ENCODE results near the gene MCC.
A peak's percentile ranks its signal among the peaks of the same experiment; 100 is the strongest.
"Not testable (repeated sequence)": the region's sequence is repeated elsewhere in the genome, so short reads cannot be mapped to it uniquely, and the experiment has no call there.

The MCC gene

DNA sequence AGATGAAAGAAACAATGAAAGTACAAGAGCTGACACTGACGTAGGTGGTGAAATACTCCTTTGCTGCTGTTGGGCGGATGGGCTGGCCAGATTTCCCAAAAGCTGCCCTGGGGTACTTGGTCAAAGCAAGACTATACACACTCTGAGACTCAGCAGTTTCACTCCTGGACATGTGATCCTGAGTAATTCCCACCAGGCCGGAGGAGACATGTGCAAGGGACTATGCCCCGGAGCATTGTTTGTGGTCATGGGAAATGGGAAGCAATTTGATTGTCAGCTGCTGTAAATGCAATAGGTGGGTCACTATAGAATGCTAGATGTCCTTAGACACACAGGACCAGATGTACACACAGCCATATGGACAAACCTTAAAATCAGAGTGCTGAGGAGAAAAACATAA, 395.6 kb downstream of the MCC start:
- no peak for DNase-seq

DNA sequence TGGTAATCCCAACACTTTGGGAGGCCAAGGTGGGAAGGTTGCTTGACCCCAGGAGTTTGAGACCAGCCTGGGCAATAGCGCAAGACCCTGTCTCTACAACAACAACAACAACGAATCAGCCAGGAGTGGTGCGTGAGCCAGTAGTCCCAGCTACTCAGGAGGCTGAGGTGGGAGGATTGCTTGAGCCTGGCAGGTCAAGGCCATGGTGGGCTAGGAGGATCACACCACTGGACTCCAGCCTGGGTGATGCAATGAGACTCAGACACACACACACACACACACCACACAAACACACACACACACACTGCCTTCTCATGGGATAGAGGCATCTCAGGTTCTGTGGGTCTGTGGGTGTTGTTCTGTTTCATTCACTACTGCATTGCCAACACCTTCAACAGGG, 396.6 kb downstream of the MCC start:
- DNase-seq = no peak

GRCh38 chr5:113090336-113091106, 397.7 kb downstream of the MCC start:
- no peak for DNase-seq

DNA sequence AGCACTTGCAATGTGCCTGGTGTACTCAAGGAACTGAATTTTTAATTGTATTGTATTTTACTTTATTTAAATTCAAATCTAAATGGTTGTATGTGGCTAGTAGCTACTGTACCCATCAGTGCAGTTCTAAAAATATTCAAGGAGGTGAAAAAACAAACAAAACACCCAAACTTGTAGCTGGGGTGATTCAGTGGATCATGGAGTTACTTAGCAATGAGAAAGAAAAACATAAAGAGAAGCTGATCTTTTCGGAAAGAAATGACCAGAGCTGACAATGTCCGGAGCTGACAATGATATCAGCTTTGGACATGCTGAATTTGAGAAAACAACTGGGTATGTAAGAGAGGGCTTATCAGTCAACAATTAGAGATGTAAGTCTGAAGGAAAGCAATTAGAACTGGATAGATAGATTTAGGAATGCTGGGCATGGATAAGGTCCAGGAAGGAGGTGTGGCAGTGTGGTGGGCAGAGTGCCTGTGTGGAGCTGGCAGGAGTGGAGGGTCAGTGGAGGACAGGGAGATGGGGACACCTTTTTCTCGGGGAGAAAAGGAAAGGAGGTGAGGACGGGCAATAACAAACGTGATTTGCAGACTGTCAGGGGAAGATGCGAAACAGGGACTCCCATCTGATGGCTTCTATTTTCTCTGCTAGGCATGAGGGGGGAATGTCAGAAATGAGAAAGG, 398.5 kb downstream of the MCC start:
- DNase-seq = no peak

DNA sequence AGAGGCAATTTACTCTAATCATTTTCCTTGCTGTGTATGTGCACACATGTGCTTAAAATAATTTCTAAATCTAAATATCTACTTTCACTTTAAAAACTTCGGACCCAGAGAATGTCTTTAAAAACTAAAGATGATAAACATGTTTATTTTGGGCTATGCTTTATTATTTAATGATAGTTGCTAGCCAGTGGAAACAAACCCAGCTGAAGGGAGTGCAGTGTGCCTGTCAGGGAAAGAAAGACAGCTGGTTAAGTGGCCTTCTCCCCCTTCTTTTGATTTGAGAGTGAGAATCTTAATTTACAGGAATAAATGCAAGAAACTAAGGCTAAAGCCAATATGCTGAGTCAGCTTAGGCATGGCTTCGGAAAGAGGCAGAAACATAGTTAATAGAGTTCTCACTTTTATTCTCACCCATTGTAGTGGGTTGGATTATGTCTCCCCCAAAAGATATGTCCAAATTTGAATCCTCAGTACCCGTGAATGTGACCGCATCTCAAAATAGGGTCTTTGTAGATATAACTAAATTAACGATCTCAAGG, 400.2 kb downstream of the MCC start:
- no peak for DNase-seq

DNA sequence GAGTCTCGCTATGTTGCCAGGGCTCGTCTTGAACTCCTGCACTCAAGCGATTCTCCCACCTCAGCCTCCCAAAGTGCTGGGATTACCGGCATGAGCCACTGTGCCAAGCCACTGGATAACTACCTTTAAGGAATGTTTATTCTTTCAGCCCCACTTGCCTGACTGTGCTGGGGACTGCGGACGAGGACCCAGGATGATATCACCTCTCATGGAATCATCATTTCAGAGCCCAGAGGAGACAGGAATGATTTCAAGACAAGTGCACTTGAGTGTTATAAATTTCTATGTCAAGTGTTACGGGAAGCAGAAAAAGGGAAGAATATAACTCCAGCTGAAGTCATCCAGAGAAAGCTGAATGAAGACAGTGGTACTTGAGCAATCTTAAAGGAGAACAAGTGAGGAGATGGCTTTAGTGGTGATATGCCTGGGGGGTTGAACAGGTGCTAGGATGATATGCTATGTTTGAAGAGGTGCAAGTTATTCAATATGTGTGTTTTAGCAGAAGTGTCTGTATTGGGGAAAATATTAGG, 402.3 kb downstream of the MCC start:
- no peak for DNase-seq

DNA sequence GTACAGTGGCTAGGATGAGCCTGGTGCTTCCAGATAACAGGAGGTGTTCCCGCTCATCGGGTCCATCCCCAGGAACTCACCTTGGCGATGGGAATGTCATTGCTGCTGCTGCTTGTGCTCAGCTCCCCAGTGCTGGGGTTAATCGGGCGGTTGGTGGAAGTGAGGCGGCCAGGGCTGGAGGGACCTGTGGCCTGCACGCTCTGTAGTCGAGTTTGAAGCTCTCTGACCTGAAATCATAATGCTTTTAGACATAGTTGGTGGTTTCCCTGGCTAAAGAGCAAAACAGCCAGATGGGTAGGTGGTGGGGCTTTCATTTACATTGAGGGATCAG, 403.2 kb downstream of the MCC start:
- DNase-seq = no peak

DNA sequence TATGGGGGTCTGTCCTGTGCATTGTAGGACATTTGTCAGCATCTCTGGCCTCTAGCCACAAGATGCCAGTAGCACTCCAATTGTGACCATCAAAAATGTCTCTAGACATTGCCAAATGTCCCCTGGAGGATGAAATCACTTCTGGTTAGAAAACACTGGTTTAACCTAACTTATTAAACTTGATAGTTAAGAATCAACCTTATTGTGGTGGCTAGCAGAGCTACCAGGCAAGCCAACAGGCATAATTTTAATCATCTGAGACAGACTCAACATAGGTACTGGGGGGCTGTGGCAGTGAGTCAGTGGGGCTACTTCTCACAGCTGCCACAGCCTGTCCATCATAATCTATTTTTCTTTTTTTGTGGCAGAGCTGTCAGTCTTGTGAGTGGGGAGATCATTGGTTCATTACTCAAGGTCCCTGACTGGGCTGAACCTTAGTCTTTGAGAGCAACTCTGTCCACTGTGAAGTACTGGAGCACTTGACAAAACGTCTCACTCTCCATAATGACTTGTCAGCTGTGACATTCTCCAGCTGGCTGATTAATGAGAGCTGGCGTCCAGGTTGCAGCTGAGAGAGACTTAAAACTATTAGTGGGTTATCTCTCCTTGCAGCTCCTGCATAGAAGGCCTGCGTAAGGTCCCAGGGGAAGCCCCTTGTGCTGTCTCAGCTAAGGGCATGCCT, 403.7 kb downstream of the MCC start:
- no peak for DNase-seq

GRCh38 chr5:113083481-113083880, 404.8 kb downstream of the MCC start:
- no peak for DNase-seq

GRCh38 chr5:113082547-113082905, 405.7 kb downstream of the MCC start:
- no peak for DNase-seq

DNA sequence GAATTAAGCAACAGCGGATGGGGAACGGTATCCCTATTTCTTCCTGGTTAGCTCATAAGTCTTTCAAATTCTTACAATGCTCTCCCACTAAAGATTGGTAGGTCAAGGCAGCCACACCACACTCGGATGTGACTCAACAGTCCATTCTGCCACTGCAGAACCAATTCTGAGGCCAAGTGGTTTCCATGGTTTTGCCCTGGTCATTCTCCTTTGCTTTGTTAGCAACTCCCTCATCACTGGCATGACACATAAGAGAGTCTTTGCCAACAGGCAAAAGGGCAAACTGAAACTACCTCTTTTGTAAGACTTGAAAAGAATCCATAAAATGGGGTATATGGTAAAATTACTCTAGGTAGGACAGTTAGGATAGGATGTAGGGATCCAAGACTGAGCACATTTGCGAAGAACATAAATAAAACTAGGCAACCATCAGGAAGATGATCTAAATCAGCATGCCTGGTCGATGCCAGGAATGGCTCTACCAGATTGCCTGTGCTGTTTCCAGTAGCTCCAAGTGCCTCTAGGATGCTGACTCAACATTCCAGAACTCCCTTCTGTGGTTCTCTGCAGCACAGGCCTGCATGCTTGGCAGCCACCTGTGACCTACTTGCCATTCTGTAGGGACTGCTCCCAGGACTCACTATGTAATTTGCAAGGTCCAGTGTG, 406.2 kb downstream of the MCC start:
- no peak for DNase-seq

GRCh38 chr5:113081091-113081839, 407.0 kb downstream of the MCC start:
- DNase-seq = no peak

GRCh38 chr5:113076649-113077048, 411.6 kb downstream of the MCC start:
- not testable (repeated sequence) for DNase-seq

DNA sequence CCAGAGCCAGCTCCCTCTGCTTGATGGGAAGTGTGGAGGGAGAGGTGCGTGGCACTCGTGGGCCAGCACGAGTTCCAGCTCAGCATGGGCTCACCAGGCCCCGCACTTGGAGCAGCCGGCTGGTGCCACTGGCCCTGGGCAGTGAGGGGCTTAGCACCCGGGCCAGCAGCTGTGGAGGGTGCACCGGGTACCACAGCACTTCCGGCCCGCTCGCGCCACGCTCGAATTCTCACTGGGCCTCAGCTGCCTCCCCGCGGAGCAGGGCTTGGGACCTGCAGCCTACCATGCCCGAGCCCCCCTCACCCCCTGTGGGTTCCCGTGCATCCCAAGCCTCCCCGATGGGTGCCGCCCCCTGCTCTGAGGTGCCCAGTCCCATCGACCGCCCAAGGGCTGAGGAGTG, 413.2 kb downstream of the MCC start:
- DNase-seq = no peak

DNA sequence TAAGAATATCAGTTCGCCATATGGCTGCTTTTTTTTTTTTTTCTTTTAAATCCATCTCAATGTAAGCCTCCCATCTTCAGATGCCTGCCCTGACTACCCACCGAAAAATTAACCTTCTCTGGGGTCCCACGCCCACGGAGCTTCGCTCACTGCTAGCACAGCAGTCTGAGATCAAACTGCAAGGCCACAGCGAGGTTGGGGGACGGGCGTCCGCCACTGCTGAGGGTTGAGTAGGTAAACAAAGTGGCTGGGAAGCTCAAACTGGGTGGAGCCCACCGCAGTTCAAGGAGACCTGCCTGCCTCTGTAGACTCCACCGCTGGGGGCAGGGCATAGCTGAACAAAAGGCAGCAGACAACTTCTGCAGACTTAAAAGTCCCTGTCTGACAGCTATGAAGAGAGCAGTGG, 414.6 kb downstream of the MCC start:
- peak; percentile 35 for DNase-seq

- no peak for DNase-seq
These were observed 416.9 kb downstream of the MCC start for GRCh38 chr5:113071401-113071800.

DNA sequence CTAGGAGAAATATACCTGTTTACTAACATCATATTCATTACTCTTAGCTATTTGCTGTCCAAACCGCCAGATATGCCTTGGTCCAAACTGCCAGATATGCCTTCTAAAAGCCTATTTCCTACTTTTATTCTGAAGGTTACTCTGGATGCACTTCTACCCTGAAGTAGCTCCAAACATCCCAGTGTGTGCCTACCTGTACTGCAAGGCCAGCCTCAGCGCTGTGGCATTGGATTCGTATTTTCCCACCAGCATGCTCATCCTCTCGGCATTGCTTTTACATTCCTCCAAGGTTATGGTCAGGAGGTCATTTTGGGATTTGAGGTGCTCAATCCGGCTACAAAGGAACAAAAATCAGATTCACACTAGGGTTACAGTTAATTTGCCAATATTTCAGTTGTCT, 417.4 kb downstream of the MCC start:
- no peak for DNase-seq

DNA sequence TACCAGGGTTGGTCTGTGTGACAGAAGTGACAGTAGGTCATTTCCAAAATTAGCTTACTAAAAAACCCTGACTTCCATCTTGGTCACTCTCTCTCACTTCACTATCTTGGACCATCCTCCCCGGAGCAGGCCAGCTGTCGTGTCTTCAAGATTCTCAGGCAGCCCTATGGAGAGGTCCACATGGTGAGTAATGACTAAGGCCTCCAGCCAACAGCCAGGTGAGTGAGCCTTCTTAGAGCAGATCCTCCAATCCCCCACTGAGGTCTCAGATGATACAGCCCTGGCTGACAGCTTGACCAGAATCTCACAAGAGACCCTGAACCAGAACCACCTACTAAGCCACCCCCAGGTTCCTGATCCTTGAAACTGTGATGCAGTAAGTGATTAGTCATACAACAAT, 419.7 kb downstream of the MCC start:
- no peak for DNase-seq

- no peak for DNase-seq
These were observed 420.5 kb downstream of the MCC start for GRCh38 chr5:113067635-113068344.

GRCh38 chr5:113065626-113066025, 422.6 kb downstream of the MCC start:
- DNase-seq = no peak

- DNase-seq = no peak
These were observed 423.4 kb downstream of the MCC start for GRCh38 chr5:113064806-113065205.

GRCh38 chr5:113063927-113064326, 424.3 kb downstream of the MCC start:
- DNase-seq = no peak
